HG03039 (cell line): Measurements from ENCODE around the gene ACP3.
"Not testable (repeated sequence)": the region's sequence is repeated elsewhere in the genome, so short reads cannot be mapped to it uniquely, and the experiment has no call there.

Source experiments
- ATAC-seq: cut with Tn5 transposase; IDR thresholded peaks from one replicate; pipeline ENCODE4 v1.9.1; 2021; ENCODE audit warnings: mild to moderate bottlenecking, moderate library complexity; ENCODE audit not compliant: unreplicated experiment

The ACP3 gene, protein sequence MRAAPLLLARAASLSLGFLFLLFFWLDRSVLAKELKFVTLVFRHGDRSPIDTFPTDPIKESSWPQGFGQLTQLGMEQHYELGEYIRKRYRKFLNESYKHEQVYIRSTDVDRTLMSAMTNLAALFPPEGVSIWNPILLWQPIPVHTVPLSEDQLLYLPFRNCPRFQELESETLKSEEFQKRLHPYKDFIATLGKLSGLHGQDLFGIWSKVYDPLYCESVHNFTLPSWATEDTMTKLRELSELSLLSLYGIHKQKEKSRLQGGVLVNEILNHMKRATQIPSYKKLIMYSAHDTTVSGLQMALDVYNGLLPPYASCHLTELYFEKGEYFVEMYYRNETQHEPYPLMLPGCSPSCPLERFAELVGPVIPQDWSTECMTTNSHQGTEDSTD

DNA sequence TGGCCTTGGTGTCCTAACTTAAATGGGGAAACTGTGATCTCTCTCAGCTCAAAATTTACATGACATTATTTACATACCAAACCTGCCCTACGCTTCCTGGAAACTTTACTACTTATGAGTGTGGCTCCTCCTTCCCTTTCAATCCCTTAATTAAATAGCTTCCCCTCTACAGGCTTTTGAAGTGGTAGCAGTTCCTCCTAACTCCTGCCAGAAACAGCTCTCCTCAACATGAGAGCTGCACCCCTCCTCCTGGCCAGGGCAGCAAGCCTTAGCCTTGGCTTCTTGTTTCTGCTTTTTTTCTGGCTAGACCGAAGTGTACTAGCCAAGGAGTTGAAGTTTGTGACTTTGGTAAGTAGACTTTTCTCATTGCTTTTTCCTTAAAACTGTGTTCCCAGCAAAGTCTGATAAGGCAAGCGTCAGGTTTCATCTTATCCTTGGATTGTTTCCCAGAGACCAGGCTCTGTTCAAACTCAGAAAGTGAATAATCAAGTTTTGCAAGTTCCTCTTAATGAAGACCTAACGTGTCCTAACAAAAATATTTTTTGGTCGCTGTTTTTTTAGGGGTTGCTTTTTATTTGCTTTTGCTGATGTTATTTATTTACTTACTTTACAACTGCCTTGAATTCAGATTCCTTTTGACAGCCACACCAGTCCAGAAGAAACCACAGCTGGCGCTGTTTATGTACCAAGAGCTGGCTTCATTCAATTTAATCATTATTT is at the start of gene ACP3:
TSS of gene ACP3 (plus strand) at position 179 of the 720 bp plus-strand sequence. CDS start at position 229, 50 bp downstream.
- ATAC-seq = no peak

DNA sequence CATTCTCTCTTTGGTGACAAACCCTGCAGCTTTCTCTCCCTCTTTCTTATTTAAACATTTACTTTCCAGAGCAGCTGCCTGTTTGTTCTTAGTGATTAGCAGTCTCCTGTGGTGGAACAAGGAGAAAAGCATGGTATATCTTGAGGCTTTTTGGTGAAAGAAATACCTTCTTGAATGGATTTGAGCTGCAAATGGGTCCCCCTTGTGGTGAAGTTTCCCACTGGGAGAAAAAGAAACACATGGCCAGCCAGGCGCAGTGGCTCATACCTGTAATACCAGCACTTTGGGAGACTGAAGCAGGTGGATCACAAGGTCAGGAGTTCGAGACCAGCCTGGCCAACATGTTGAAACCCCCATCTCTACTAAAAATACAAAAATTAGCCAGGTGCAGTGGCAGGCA is 48.3 kb upstream of the ACP3 start:
- no peak for ATAC-seq

DNA sequence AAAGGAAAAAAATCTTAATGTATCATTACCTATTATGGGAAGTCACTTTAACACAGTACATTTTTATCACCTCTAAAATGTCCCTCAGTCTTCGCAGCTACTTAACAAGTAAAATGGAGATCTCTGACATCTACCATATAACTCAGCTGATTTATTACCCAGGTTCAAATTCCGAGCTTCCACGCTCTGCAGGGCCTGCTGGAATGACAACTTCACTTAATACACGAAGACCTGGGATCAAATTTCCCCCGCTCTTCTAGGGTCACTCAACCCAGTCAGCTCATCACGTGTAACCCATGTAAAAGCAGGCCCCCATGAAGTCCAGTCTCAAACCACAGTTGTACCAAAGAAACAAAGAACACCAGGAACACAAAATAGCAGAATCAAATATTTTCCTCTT is 44.2 kb upstream of the ACP3 start:
- no peak for ATAC-seq

DNA sequence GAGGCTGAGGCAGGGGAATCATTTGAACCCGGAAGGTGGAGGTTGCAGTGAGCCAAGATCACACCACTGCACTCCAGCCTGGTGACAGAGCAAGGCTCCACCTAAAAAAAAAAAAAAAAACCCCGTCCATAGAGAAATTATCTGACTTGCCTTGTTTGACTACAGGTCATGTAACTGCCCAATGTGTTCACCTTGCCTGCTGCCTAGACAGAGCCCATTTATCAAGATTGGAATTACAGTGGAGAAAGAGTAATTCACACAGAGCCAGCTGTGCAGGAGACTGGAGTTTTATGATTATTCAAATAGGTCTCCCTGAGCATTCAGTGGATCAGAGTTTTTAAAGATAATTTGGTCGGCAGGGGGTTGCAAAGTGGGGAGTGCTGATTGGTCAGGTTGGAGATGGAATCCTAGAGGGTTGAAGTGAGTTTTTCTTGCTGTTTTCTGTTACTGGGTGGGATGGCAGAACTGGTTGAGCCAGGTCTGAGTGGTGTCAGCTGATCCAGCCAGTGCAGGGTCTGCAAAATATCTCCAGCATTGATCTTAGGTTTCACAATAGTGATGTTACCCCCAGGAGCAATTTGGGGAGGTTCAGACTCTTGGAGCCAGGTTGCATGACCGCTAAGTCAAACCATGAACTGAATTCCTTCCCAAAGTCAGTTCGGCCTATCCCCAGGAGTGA is 40.8 kb upstream of the ACP3 start:
- no peak for ATAC-seq

DNA sequence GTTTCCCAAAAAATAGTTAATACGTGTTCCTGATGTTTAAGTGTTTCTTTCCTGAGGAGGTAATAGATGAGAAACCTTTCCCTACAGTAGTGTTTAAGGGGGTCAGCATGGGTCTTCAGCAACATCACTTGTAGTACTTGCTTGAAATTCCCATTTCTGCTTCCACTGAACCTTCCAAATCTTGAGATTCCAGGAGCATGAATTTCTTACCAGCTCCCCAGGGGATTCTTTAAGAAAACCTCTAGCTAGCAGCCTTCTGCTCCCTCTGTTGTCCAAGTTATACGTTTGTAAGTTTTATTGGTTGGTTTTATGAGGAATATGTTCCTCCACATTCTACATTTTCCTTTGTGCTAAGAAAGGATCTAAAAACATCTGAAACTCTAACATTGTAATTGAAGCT is 38.2 kb upstream of the ACP3 start:
- ATAC-seq = no peak

DNA sequence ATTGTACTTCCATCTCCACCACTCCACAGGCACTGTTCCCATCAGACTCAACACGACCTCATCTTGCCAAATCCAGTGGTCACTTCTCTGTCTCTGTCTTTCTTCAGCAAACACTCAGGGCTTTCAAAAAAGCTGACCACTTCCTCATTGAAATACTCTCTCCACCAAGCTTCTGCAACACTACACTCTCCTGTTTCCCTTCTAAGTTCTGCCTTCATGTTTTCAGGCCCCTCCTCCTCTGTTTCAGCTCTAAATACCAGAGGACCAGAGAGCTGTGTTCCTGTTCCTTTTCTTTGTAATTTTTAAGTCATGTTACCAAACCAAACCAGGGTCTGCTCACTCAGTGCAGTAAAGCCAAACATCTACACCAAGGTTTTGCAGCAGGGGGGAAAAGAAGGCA is 33.8 kb upstream of the ACP3 start:
- no peak for ATAC-seq

DNA sequence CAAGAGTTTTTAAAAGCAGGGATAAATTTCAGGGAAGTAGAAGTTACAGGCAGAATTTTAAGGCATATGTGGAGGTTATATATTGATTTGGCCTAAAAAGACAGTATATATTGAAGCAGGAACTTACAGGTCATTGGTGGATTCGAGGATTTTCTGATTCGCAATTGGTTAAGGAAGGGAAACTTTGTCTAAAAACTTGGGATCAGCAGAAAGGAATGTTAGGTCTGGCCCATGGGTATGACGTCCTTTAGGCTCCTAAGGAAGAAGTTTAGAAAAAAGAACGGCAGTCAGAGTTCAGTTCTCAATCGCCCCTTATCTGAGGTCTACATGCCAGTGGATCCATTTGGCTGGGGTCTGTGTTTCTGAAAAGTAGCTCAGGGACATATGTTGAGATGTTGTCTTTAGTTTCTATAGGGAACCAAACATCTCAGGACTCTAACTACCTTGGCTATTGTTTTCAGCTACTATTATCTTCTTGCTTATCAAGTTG is 33.2 kb upstream of the ACP3 start:
- ATAC-seq = no peak

DNA sequence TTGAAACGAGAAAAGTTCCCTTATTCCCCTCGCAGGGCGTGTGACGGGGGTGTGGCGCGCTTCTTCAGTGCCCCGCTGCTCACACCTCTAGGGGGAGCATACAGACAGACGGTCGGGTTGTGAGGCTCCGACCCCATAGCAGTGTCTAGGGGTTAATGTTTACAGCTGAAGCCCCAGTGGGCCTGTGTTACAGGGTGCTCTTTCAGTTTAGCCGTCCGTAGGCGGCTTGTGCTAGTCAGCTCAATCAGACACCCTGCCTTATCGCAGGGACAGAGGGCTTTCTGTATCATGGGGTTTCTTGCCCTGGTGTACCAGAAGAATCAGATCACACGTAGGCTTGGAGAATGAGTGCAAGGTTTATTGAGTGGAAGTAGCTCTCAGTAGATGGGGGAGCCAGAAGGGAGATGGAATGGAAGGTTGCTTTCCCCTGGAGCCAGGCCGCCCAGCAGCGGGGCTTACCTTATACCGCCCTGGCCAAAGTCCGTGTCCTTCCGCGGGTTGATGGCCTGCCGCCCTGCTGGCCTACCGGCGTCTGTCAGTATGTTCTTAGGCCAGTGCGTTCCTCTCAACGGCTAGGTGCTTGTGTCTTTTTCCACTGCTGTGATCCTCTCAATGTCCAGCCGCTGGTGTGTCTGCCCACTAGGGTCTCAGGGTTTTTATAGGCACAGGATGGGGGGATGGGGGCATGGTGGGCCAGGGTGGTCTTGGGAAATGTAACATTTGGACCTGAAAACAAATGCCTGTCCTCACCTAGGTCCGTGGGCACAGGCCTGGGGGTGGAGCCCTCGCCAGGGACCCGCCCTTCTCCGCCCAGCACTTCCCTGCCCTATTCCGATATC is 32.2 kb upstream of the ACP3 start:
- ATAC-seq = no peak

DNA sequence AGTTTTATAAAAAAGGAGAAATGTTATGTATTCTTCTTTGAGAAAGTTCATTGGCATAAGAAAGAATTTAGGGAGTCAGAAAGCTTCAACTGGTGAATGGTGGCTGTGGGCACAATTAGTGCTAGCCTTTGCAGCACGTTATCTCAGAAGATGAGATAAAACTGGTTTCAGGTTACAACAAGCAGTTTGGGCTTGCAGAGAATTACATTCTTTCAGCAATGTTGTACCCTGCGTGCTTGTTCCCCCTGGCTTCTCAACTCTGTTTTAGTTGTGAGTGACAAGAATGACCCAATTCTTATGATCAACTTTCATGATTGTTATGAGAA is 31.6 kb upstream of the ACP3 start:
- no peak for ATAC-seq

DNA sequence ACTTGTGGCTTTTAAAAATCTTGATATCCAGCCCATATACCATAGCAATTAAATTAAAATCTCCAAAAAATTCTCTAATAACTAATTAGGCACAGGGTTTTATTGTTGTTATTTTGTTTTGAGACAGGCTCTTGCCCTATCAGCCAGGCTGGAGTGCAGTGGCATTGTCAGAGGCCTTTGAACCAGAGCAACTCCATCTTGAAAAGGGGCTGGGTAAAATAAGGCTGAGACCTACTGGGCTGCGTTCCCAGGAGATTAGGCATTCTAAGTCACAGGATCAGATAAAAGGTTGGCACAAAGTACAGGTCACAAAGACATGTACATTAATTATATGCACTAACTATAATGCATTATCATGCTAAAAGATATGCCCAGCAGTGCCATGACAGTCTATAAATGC is 31.2 kb upstream of the ACP3 start:
- no peak for ATAC-seq

DNA sequence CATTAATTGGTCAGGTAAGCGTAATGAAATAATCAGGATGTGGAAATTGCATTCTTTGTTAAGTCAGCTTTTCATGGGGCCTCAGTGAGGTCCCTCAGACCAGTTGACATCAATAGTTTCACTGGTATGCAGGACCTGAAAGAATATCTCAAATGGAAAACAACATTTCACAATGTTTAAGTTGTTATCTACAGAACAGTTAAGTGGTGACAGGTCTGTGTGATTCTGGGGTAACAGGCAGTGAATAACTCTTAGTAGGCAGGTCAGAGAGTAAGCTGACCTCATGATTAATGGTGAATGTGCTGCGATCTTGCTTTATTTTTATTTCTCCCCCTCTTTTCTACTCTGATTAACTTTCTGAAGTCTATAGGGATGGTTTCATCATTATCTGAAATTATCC is 28.9 kb upstream of the ACP3 start:
- ATAC-seq = no peak

DNA sequence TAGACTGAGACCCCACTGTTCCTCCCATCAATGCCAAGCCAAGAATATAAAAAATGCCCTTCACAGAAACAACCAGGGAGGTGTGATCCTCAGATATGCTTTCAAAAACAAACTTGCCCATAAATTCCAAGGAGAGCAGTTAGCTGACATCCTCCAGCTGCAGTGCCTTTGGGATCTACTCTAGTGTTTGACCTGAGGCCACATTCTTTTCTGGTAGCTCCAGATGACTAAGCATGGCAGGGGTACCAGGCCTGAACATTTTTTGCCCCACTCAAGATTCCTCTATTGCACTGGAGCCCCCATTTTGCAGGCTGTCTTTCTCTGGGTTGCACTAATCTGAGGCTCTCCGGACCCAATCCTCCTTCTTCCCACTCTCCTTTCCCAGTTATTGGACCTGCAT is 27.9 kb upstream of the ACP3 start:
- ATAC-seq = no peak

DNA sequence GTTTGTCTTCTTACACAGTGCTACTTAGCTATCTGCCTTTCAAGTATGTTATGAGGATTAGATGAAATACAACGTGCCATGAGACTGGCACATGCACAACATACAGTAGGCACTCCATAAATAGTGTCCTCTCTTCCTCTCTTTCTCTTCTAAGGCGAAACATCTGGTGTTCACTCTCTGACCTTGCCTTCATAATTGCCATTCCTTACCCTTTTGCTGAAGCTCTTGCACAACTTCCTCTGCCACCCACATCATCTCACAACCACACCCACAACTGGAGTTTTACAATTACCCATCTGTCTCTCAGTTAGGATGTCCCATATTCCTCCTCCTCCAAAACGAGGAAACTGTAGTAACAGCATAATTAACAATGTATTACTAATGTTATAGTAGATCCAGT is 26.4 kb upstream of the ACP3 start:
- ATAC-seq = no peak

DNA sequence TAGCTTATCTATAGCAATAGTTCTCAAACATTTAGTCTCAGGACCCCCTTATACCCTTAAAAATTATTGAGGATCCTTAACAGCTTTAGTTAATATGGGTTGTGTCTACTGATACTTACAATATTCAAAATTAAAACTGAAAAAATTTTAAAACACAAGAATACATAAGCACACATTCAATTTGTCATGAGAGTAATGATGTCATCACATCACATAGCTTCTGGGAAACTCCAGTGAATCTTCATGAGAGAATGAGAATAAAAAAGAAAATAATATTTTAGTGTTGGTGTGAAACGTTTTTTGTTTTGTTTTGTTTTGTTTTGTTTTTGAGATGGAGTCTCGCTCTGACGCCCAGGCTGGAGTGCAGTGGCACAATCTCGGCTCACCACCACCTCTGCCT is 25.2 kb upstream of the ACP3 start:
- ATAC-seq = no peak

DNA sequence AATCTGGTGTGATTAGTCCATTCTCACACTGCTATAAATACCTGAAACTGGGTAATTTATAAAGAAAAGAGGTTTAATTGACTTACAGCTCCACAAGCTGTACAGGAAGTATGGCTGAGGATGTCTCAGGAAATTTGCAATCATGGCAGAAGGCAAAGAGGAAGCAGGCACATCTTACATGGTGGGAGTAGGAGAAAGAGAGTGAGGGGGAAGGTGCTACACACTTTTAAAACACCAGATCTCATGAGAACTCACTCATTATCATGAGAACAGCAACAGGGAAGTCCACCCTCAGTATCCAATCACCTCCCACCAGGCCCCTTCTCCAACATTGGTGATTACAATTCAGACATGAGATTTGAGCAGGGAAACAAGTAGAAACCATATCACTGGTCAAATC is 24.0 kb upstream of the ACP3 start:
- ATAC-seq = no peak

DNA sequence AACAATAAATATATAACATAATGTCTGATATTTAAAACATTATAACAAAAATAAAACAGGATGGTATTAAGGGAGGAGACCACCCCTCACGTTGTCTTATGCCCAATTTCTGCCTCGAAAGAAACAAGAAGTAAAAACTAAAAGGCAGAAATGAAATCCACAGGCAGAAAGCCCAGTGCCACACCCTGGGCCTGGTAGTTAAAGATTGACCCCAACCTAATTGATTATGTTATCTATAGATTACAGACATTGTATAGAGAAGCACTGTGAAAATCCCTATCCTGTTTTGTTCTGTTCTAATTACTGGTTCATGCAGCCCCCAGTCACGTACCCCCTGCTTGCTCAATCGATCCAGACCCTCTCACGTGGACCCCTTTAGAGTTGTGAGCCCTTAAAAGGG is 22.3 kb upstream of the ACP3 start:
- no peak for ATAC-seq

DNA sequence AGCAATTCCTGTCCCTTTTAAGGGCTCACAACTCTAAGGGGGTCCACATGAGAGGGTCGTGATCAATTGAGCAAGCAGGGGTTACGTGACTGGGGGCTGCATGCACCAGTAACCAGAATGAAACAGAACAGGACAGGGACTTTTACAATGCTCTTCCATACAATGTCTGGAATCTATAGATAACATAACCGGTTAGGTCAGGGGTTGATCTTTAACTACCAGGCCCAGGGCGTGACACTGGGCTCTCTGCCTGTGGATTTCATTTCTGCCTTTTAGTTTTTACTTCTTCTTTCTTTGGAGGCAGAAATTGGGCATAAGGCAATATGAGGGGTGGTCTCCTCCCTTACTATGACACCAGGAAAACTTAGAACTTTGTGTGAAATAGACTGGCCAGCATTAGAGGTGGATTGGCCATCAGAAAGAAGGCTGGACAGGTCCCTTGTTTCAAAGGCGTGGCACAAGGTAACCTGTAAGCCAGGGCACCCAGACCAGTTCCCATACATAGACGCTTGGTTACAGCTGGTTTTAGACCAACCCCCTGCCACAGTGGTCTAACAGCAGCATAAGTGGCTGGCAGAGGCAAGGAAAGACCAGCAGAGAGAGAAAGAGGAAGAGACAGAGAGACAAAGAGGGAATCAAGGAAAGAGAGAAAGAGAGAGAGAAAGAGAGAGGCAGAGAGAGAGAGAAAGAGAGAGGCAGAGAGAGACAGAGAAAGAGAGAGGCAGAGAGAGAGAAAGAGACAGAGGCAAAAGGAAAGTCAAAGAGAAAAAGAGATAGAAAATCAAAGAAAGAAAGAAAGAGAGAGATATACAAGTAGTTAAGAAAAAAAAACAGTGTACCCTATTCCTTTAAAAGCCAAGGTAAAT is 13.6 kb upstream of the ACP3 start:
- ATAC-seq = not testable (repeated sequence)

DNA sequence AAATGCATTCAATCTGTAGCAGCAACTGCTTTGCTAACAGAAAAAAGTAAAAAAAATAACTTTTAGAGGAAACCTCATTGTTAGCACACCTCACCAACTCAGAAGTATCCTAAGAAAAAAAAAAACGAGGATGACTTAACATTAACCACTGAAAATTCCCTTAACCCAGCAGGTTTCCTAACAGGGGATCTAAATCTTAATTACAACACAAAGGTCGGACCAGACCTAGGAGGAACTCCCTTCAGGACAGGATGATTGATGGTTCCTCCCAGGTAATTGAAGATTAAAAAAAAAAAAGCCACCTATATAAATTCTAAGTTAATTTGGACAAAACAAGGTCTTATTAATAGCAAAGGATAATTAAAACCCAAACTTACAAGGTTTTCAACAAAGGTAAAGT is 12.9 kb upstream of the ACP3 start:
- ATAC-seq = not testable (repeated sequence)

DNA sequence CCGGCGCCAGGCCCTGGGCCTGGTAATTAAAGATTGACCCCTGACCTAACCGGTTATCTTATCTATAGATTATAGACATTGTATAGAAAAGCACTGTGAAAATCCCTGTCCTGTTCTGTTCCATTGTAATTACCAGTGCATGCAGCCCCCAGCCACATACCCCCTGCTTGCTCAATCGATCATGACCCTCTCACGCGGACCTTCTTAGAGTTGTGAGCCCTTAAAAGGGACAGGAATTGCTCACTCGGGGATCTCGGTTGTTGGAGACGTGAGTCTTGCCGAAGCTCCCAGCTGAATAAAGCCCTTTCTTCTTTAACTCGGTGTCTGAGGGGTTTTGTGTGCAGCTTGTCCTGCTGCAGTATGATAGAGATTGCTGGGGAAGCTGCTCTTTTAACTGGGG is 7.2 kb upstream of the ACP3 start:
- ATAC-seq = not testable (repeated sequence)

DNA sequence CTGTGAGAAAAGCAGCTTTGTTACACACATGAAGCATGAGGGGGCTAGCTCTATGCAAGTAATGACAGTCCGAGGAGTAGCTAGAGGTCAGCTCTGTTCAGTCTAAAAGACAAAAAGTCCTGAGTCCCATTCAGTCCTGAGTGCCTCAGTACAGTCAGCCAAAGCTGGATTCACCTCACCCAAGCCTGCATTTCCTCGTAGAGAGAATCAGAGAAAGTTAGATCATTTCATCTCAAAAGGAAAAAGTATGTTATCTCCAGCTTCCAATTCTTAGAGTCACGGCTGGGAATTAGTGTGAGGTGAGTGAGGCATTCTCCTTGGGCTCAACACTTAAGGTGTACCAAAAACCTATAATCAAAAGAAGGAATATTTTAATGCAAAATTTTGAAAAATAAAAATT is 5.9 kb upstream of the ACP3 start:
- no peak for ATAC-seq
